WTC11 (cell line): ENCODE results near the gene ZNF160. TPM values are rescaled to one million over a fixed set of nuclear protein-coding genes. Genes with fewer than 3 reads are reported as not detected.

Source experiments
- ATAC-seq: fragments of 200-7000 bp; cut with Tn5 transposase; 2 replicates; pipeline ENCODE4 v1.10.0; 2021; ENCODE audit warnings: mild to moderate bottlenecking, moderate library complexity
- CTCF ChIA-PET: fragments of 300-600 bp; sonication (Branson Sonifier 250); formaldehyde crosslinking; loops from one replicate; lab custom pipeline; 2021; ENCODE audit warnings: antibody characterized with exemption; lab: Charles Lee
- POLR2A ChIA-PET: fragments of 350-600 bp; sonication (Branson Sonifier 250); formaldehyde crosslinking; loops from one replicate; lab custom pipeline; 2021; ENCODE audit warnings: antibody characterized with exemption; lab: Charles Lee
- DNase-seq: peaks from one replicate; pipeline ENCODE4 v3.0.0; 2021; ENCODE audit warnings: low spot score
- H3K27ac Mint-ChIP-seq: 2 replicates; pipeline ENCODE4 v1.8.0; 2021; ENCODE audit warnings: mixed read lengths
- H3K27me3 Mint-ChIP-seq: 2 replicates; pipeline ENCODE4 v1.8.0; 2021; ENCODE audit warnings: low read depth, mild to moderate bottlenecking, moderate library complexity, mixed read lengths
- H3K36me3 Mint-ChIP-seq: 2 replicates; pipeline ENCODE4 v1.8.0; 2021; ENCODE audit warnings: mixed read lengths
- H3K4me1 Mint-ChIP-seq: 2 replicates; pipeline ENCODE4 v1.8.0; 2022; ENCODE audit warnings: mixed read lengths
- H3K4me3 Mint-ChIP-seq: 2 replicates; pipeline ENCODE4 v1.8.0; 2021; ENCODE audit warnings: mild to moderate bottlenecking, moderate library complexity, mixed read lengths
- H3K9me3 Mint-ChIP-seq: 2 replicates; pipeline ENCODE4 v1.8.0; 2021; ENCODE audit warnings: mixed read lengths
- GTF2I ChIP-seq: fragments of 250-450 bp; sonication (Bioruptor Pico); conservative IDR thresholded peaks from 2 replicates; pipeline ENCODE4 v1.4.0; 2021; ENCODE audit warnings: mild to moderate bottlenecking
- NR1H2 ChIP-seq: sonication (generic); formaldehyde crosslinking; IDR thresholded peaks from 2 replicates; pipeline ENCODE4 v1.9.0; 2021; ENCODE audit warnings: mild to moderate bottlenecking, moderate library complexity, missing genetic modification reagents
- PRRX2 ChIP-seq: fragments of 250-450 bp; sonication (Bioruptor Pico); IDR thresholded peaks from 2 replicates; pipeline ENCODE4 v1.8.0; 2021; ENCODE audit warnings: mild to moderate bottlenecking
- RELA ChIP-seq: sonication (generic); formaldehyde crosslinking; IDR thresholded peaks from 2 replicates; pipeline ENCODE4 v1.8.1; 2022; ENCODE audit warnings: missing genetic modification reagents, mild to moderate bottlenecking, borderline replicate concordance
- SMAD4 ChIP-seq: sonication (generic); formaldehyde crosslinking; IDR thresholded peaks from 2 replicates; pipeline ENCODE4 v1.8.0; 2022; ENCODE audit warnings: mild to moderate bottlenecking, missing genetic modification reagents
- SP1 ChIP-seq: sonication (generic); formaldehyde crosslinking; conservative IDR thresholded peaks from 2 replicates; pipeline ENCODE4 v1.8.1; 2022; ENCODE audit warnings: missing genetic modification reagents
- ZBTB21 ChIP-seq: sonication (generic); formaldehyde crosslinking; IDR thresholded peaks from 2 replicates; pipeline ENCODE4 v1.8.1; 2023; ENCODE audit warnings: mild to moderate bottlenecking, missing genetic modification reagents, borderline replicate concordance
- ZNF121 ChIP-seq: sonication (generic); formaldehyde crosslinking; IDR thresholded peaks from 2 replicates; pipeline ENCODE4 v1.8.0; 2023; ENCODE audit warnings: missing genetic modification reagents
- ZNF416 ChIP-seq: fragments of 250-450 bp; sonication (Bioruptor Pico); IDR thresholded peaks from 2 replicates; pipeline ENCODE4 v1.9.0; 2021; ENCODE audit warnings: mild to moderate bottlenecking, inconsistent platforms
- ZNF423 ChIP-seq: fragments of 250-450 bp; sonication (Bioruptor Pico); IDR thresholded peaks from 2 replicates; pipeline ENCODE4 v2.1.2; 2022; ENCODE audit warnings: mild to moderate bottlenecking, moderate library complexity
- total RNA-seq: library from RNA; stranded (reverse); gene quantifications from 3 replicates; pipeline ENCODE4 v1.2.3, GENCODE V29; 2021
- TF ChIP-seq, protein P1 (sequence below): sonication (generic); formaldehyde crosslinking; IDR thresholded peaks from 2 replicates; pipeline ENCODE4 v1.8.0; 2022; ENCODE audit warnings: mild to moderate bottlenecking, missing genetic modification reagents
- TF ChIP-seq, protein P2 (sequence below): fragments of 250-450 bp; sonication (Bioruptor Pico); IDR thresholded peaks from 2 replicates; pipeline ENCODE4 v1.8.0; 2021; ENCODE audit warnings: mild to moderate bottlenecking
- TF ChIP-seq, protein P3 (sequence below): sonication (generic); formaldehyde crosslinking; IDR thresholded peaks from 2 replicates; pipeline ENCODE4 v1.8.1; 2023; ENCODE audit warnings: mild to moderate bottlenecking, missing genetic modification reagents, borderline replicate concordance
- TF ChIP-seq, protein P4 (sequence below): sonication (generic); formaldehyde crosslinking; IDR thresholded peaks from 2 replicates; pipeline ENCODE4 v1.8.1; 2022; ENCODE audit warnings: low read depth, mild to moderate bottlenecking, moderate library complexity, missing genetic modification reagents, borderline replicate concordance
- TF ChIP-seq, protein P5 (sequence below): fragments of 250-450 bp; sonication (Bioruptor Pico); IDR thresholded peaks from 2 replicates; pipeline ENCODE4 v1.9.0; 2021; ENCODE audit warnings: mild to moderate bottlenecking, borderline replicate concordance

ZNF160 gene
- total RNA-seq, 1 experiment from 2014 or later, result 54.5 TPM

DNA sequence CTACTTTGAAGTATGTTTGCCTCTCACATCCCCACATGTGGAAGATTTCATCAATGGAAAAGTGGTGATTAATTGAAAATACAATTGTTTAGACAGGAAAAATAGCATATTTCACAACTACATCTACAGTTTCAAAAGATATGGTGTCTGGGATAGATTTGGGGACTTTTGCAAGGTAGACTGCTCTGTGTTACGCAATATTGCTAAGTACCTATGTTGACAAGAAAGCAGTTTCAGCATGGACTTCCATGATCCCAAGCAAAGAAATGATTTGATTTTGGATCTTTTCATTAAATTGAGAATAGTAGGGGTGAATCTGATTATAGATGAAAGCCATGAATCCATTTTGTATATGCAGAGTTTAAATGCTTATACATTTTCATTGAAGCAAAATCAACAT, 10.5 kb downstream of the ZNF160 start:
- TF ChIP-seq, protein P1, sequence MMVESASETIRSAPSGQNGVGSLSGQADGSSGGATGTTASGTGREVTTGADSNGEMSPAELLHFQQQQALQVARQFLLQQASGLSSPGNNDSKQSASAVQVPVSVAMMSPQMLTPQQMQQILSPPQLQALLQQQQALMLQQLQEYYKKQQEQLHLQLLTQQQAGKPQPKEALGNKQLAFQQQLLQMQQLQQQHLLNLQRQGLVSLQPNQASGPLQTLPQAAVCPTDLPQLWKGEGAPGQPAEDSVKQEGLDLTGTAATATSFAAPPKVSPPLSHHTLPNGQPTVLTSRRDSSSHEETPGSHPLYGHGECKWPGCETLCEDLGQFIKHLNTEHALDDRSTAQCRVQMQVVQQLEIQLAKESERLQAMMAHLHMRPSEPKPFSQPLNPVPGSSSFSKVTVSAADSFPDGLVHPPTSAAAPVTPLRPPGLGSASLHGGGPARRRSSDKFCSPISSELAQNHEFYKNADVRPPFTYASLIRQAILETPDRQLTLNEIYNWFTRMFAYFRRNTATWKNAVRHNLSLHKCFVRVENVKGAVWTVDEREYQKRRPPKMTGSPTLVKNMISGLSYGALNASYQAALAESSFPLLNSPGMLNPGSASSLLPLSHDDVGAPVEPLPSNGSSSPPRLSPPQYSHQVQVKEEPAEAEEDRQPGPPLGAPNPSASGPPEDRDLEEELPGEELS (CRISPR knock-in tag), result no peak
- TF ChIP-seq NR1H2 (CRISPR knock-in tag) (no peak), GTF2I (no peak), RELA (CRISPR knock-in tag) (no peak)
- TF ChIP-seq, protein P2, sequence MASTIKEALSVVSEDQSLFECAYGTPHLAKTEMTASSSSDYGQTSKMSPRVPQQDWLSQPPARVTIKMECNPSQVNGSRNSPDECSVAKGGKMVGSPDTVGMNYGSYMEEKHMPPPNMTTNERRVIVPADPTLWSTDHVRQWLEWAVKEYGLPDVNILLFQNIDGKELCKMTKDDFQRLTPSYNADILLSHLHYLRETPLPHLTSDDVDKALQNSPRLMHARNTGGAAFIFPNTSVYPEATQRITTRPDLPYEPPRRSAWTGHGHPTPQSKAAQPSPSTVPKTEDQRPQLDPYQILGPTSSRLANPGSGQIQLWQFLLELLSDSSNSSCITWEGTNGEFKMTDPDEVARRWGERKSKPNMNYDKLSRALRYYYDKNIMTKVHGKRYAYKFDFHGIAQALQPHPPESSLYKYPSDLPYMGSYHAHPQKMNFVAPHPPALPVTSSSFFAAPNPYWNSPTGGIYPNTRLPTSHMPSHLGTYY (CRISPR knock-in tag), result no peak
- TF ChIP-seq, protein P3, sequence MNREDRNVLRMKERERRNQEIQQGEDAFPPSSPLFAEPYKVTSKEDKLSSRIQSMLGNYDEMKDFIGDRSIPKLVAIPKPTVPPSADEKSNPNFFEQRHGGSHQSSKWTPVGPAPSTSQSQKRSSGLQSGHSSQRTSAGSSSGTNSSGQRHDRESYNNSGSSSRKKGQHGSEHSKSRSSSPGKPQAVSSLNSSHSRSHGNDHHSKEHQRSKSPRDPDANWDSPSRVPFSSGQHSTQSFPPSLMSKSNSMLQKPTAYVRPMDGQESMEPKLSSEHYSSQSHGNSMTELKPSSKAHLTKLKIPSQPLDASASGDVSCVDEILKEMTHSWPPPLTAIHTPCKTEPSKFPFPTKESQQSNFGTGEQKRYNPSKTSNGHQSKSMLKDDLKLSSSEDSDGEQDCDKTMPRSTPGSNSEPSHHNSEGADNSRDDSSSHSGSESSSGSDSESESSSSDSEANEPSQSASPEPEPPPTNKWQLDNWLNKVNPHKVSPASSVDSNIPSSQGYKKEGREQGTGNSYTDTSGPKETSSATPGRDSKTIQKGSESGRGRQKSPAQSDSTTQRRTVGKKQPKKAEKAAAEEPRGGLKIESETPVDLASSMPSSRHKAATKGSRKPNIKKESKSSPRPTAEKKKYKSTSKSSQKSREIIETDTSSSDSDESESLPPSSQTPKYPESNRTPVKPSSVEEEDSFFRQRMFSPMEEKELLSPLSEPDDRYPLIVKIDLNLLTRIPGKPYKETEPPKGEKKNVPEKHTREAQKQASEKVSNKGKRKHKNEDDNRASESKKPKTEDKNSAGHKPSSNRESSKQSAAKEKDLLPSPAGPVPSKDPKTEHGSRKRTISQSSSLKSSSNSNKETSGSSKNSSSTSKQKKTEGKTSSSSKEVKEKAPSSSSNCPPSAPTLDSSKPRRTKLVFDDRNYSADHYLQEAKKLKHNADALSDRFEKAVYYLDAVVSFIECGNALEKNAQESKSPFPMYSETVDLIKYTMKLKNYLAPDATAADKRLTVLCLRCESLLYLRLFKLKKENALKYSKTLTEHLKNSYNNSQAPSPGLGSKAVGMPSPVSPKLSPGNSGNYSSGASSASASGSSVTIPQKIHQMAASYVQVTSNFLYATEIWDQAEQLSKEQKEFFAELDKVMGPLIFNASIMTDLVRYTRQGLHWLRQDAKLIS (CRISPR knock-in tag), result no peak
- TF ChIP-seq, protein P4, sequence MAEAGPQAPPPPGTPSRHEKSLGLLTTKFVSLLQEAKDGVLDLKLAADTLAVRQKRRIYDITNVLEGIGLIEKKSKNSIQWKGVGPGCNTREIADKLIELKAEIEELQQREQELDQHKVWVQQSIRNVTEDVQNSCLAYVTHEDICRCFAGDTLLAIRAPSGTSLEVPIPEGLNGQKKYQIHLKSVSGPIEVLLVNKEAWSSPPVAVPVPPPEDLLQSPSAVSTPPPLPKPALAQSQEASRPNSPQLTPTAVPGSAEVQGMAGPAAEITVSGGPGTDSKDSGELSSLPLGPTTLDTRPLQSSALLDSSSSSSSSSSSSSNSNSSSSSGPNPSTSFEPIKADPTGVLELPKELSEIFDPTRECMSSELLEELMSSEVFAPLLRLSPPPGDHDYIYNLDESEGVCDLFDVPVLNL, result no peak
- no peak overlapping the region for H3K4me3 Mint-ChIP-seq
- H3K27me3 Mint-ChIP-seq, result no peaks in the 10 kb centered on the region
- peaks cover 39% of the 10 kb centered on the region for H3K4me1 Mint-ChIP-seq
- no peak for DNase-seq
- H3K27ac Mint-ChIP-seq, result peak overlapping the region; percentile 20; the same call in 1 of the 2 replicates
- H3K36me3 Mint-ChIP-seq, result peaks cover 31% of the 10 kb centered on the region
- ChIA-PET CTCF (interaction anchor here (2.1 kb wide), 1 partner anchor 15 kb away, joined by 39 read pairs; no protein-coding TSS in a partner anchor), POLR2A (no interaction called here)
- no peaks in the 10 kb centered on the region for H3K9me3 Mint-ChIP-seq
- ATAC-seq, result no peak

DNA sequence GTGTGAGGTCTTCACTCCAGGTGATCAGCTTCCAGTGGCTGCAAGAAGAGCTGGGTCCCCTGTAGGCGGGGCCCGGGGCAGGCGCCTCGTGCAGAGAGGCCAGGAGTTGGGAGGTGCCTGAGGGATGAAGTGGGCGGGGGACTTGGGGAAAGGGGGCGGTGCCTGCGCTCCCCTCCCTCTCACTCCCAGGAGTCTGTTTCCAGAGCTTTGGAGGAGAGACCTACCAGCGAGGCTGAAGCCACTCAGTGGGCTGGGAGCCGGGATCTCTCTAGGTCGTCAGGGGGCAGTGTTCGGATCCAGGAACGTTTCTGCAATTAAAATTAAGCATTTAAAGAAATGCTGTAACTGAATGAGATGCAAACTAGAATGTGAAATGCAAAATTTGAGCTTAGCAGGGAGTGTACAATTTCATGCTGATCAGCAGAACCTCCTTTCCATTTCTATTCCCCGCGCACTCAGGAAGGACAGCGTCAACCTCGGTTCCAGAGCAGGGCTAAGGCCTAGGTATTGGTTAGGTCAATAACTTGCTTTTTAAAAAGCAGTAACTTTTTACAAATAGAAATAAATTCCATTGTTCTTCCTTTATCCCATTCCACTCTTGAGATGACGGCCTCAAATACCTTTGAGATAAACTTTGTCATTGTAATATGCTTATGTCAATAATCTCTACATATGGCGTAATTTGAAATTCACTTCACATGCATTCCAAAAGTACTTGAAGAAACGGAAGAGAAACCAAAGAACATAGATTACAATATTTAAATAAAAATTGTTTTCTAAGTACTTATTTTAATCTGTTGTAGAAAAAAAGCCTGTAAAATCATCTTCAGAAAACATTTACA, 11.6 kb downstream of the ZNF160 start:
- H3K36me3 Mint-ChIP-seq, result peaks cover 38% of the 10 kb centered on the region
- DNase-seq (peak; percentile 90), ATAC-seq (peak; percentile 89)
- H3K4me1 Mint-ChIP-seq, result peaks cover 32% of the 10 kb centered on the region
- ChIA-PET CTCF (interaction anchor here (0.6 to 2.1 kb wide), 18 partner anchors 10 to 225 kb away, joined by 3 to 39 read pairs (median 4); partner anchors contain the start of genes ERVV-2 and ZNF347), POLR2A (interaction anchor here (0.6 kb wide), 1 partner anchor 682 kb away, joined by 4 read pairs; no protein-coding TSS in a partner anchor)
- no peak overlapping the region for H3K4me3 Mint-ChIP-seq
- H3K27ac Mint-ChIP-seq, result peak overlapping the region; percentile 60
- H3K27me3 Mint-ChIP-seq, result no peaks in the 10 kb centered on the region
- no peaks in the 10 kb centered on the region for H3K9me3 Mint-ChIP-seq
- TF ChIP-seq SP1 (CRISPR knock-in tag), result peak; percentile 49; the same call in 1 of the 2 replicates
- no peak for TF ChIP-seq SMAD4
- TF ChIP-seq ZNF416 (CRISPR knock-in tag), result no peak
- TF ChIP-seq, protein P4, result no peak

DNA sequence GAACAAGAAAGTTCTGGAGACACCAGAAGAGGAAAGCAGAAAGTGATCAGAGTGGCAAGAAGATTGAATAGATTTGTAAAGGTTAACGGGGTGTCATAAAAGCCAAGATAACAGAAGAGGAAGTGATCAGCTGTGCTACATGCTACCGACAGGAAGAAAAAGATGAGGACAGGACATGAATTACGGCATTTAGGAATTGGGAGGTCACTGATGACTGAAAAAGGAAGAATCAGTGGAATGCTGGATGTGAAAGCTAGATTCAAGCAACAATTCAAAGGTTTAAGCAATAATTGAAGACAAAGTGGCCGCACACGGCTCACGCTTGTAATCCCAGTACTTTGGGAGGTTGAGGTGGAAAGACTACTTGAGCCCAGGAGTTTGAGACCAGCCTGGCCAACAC, 15.1 kb downstream of the ZNF160 start:
- peaks cover 69% of the 10 kb centered on the region for H3K36me3 Mint-ChIP-seq
- TF ChIP-seq ZNF423 (CRISPR knock-in tag), result no peak
- no peak for TF ChIP-seq ZBTB21
- TF ChIP-seq, protein P5, sequence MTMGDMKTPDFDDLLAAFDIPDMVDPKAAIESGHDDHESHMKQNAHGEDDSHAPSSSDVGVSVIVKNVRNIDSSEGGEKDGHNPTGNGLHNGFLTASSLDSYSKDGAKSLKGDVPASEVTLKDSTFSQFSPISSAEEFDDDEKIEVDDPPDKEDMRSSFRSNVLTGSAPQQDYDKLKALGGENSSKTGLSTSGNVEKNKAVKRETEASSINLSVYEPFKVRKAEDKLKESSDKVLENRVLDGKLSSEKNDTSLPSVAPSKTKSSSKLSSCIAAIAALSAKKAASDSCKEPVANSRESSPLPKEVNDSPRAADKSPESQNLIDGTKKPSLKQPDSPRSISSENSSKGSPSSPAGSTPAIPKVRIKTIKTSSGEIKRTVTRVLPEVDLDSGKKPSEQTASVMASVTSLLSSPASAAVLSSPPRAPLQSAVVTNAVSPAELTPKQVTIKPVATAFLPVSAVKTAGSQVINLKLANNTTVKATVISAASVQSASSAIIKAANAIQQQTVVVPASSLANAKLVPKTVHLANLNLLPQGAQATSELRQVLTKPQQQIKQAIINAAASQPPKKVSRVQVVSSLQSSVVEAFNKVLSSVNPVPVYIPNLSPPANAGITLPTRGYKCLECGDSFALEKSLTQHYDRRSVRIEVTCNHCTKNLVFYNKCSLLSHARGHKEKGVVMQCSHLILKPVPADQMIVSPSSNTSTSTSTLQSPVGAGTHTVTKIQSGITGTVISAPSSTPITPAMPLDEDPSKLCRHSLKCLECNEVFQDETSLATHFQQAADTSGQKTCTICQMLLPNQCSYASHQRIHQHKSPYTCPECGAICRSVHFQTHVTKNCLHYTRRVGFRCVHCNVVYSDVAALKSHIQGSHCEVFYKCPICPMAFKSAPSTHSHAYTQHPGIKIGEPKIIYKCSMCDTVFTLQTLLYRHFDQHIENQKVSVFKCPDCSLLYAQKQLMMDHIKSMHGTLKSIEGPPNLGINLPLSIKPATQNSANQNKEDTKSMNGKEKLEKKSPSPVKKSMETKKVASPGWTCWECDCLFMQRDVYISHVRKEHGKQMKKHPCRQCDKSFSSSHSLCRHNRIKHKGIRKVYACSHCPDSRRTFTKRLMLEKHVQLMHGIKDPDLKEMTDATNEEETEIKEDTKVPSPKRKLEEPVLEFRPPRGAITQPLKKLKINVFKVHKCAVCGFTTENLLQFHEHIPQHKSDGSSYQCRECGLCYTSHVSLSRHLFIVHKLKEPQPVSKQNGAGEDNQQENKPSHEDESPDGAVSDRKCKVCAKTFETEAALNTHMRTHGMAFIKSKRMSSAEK (CRISPR knock-in tag), result no peak
- TF ChIP-seq PRRX2 (CRISPR knock-in tag), result no peak
- no peak for TF ChIP-seq ZNF121 (CRISPR knock-in tag)

More for the DNA sequence above, 15.1 kb downstream of the ZNF160 start:
- ChIA-PET CTCF (interaction anchor here (3.1 kb wide), 1 partner anchor 11 kb away, joined by 13 read pairs; no protein-coding TSS in a partner anchor), POLR2A (no interaction called here)
- Mint-ChIP-seq H3K4me1 (peaks cover 10% of the 10 kb centered on the region), H3K27ac (no peak overlapping the region), H3K27me3 (no peaks in the 10 kb centered on the region), H3K9me3 (no peaks in the 10 kb centered on the region), H3K4me3 (no peak overlapping the region)
- no peak for DNase-seq
- ATAC-seq, result no peak
